ENCODE measurements around the gene VPS54.

GRCh38 chr2:63914311-63914710 is 104.9 kb downstream of the VPS54 start:
- TF ChIP-seq FOXA1 (IDR thresholded peaks at IDR 0.05) (no peak), SP1 (IDR thresholded peaks at IDR 0.05) (no peak), HDGF (IDR thresholded peaks at IDR 0.05; ENCODE audit: borderline replicate concordance) (no peak), CTBP1 (IDR thresholded peaks at IDR 0.05; ENCODE audit: borderline replicate concordance) (no peak), SUZ12 (IDR thresholded peaks at IDR 0.05) (no peak), TARDBP (IDR thresholded peaks at IDR 0.05) (no peak), BHLHE40 (IDR thresholded peaks at IDR 0.05; ENCODE audit: borderline replicate concordance) (no peak), ARNT (IDR thresholded peaks at IDR 0.05) (no peak), PKNOX1 (IDR thresholded peaks at IDR 0.05) (no peak), FOXK2 (IDR thresholded peaks at IDR 0.05) (no peak)
